ENCODE results near the gene PALLD.
"Not testable (repeated sequence)": the region's sequence is repeated elsewhere in the genome, so short reads cannot be mapped to it uniquely, and the experiment has no call there.

PALLD gene

GRCh38 chr4:168776382-168776781 is 279.5 kb downstream of the PALLD start:
- in situ Hi-C loops (cut with MboI; ENCODE audit: low sequenced_read_pairs) = no loop called here

- in situ Hi-C loops (cut with MboI; ENCODE audit: low sequenced_read_pairs) = no loop called here
These were observed 280.6 kb downstream of the PALLD start for GRCh38 chr4:168777277-168777965.

GRCh38 chr4:168781341-168781740 is 284.5 kb downstream of the PALLD start:
- in situ Hi-C loops (cut with MboI; ENCODE audit: low sequenced_read_pairs) = no loop called here

- in situ Hi-C loops (cut with MboI; ENCODE audit: low sequenced_read_pairs) = no loop called here
These were observed 285.1 kb downstream of the PALLD start for GRCh38 chr4:168781926-168782325.

- in situ Hi-C loops (cut with MboI; ENCODE audit: low sequenced_read_pairs) = no loop called here
These were observed 285.6 kb downstream of the PALLD start for GRCh38 chr4:168782439-168782838.

DNA sequence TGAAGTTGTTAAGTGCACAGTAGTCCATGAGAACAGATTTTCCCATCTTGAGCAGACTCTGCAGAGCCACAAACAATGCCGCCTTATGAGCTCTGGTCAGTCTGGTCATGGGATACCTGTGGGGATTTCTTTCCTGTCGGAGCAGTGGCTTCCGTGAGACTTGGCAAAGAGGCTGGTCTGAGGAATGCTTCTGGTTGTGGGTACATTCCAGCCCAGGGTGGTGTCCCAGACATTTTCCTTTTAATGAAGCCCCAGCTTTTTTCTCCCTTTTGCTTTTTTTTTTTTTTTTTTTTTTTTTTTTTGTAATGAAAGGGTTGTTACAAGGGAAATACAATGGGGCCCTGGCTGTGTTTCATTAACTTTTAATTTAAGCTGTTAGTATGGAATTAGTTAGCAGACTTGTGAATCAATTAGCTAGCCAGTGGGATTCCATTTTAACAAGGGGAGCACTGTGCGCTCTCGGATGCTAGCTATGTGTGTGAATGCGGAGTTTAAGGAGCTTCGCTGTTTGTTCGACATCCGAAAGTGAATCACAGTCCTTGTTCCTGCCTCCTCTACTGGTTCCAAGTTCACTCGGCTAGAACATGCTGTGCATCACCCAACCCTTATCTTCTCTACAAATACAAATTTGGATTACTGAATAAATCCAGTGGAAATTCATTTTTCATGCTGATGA is 288.1 kb downstream of the PALLD start:
- in situ Hi-C loops (cut with MboI; ENCODE audit: low sequenced_read_pairs) = no loop called here

DNA sequence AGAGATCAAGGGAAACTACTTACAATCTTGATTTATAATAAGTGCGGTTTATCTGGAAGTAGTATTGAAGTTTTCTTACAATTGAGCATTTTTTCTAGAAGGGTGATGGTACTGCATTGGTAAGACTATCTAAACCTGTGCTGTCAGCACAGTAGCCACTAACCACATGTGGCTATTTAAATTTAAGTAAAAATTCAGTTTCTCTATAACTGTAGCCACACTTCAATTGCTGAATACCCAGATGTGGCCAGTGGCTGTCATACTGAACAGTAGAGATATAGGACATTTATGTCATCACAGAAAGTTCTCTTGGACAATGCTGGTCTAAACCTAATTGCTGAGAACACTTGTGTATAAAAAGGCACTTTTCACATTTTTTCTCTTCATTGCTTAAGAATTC is 290.5 kb downstream of the PALLD start:
- in situ Hi-C loops (cut with MboI; ENCODE audit: low sequenced_read_pairs) = no loop called here

DNA sequence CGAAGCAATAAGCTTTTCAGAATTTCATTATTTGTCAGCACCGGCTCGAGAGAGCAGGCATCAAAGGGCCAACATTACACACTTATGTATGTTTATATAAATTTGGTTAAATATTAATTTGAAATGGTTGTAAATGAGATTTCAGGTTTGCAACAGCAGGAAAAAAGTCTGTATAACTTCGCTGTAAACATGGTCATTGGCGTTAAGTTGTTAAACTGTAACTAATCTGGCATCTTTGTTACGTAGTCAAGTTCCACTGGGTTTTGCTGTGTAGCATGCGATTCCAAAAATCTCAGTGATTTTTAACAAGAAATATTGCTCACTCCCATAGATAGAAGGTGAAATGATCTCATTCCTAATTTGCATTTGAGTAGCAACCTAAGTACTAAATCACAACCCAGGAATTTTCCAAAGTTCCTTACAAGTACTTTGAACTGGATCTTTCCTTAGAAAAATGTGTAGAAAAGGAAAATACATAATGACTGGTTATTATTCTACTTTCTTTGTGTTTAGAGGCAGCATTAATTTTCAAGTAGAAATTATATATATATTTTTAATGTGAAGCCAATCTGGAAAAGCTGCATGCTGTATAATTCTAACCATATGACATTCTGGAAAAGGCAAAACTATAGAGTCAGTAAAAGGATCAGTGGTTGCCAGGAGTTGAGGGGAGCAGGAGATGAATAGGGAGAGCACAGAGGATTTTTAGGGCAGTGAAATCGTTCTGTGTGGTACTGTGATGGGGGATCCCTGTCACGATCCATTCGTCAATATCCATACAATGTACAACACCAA is 291.1 kb downstream of the PALLD start:
- in situ Hi-C loops (cut with MboI; ENCODE audit: low sequenced_read_pairs) = no loop called here

DNA sequence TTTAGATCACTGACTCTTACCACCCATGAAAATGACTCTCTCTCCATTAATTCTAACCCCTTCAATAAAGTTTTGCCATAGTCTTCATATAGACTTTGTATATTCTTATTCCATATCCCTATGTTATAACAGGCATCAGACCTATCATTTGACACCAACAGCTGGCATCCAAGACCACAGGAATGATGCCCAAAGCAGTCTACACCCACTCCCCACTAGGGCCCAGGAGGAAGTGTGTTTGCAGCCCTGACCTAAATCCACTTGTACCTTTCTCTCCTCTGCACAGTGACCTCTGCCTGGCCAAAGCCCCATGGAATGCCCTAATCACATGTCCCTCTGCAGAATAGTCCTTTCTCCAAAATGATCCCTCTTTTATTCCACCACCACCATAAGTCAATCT is 294.0 kb downstream of the PALLD start:
- in situ Hi-C loops (cut with MboI; ENCODE audit: low sequenced_read_pairs) = no loop called here

GRCh38 chr4:168791376-168791775 is 294.5 kb downstream of the PALLD start:
- in situ Hi-C loops (cut with MboI; ENCODE audit: low sequenced_read_pairs) = no loop called here

GRCh38 chr4:168793542-168793941 is 296.7 kb downstream of the PALLD start:
- in situ Hi-C loops (cut with MboI; ENCODE audit: low sequenced_read_pairs) = no loop called here

DNA sequence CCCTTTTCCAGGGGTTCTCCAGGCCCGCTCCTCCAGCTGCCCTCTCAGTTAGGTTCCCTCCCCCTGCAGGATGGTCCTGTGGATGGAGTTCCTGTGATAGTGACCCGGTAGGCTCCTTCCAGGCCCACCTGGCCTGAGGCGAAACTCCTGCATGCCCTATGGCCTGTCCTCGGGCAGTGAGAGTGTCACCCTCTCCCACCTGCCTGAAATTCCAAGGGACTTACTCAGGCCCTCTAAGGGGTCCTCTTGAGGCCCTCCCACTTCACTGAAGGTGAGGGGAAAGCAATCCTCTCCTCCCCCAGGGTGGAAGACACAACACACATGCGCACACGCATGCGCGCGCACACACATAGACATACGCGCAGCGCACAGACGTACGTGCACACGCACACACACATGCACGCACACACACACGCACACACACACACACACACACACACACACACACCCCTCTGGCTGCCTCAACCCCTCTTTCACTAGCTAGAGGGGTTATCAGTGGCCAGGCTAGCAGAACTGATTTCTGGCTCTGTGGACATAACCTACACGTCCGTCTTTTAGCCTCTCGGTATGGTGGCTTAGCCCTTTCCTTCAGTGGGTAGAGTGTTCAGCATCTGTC is 297.3 kb downstream of the PALLD start:
- in situ Hi-C loops (cut with MboI; ENCODE audit: low sequenced_read_pairs) = no loop called here

- in situ Hi-C loops (cut with MboI; ENCODE audit: low sequenced_read_pairs) = no loop called here
These were observed 298.0 kb downstream of the PALLD start for GRCh38 chr4:168794881-168795280.

DNA sequence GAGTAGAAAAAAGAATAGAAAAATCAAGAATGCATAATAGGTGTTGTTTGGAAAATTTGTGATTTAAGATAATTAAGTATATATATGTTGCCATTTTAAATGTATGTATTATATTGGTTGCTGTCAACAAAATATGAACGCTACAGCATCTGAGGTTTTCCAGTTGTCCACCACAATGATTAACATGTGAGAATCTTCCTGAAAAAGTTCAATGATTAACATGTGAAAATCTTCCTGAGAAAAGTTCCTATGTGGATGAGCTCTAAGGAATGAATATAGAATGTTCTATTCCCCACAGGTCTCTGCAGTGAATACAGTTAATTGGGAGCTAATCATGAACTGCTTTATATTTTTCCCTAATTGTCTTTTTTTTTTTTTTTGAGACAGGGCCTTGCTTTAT is 298.5 kb downstream of the PALLD start:
- in situ Hi-C loops (cut with MboI; ENCODE audit: low sequenced_read_pairs) = no loop called here

- in situ Hi-C loops (cut with MboI; ENCODE audit: low sequenced_read_pairs) = no loop called here
These were observed 299.7 kb downstream of the PALLD start for GRCh38 chr4:168796362-168797106.

DNA sequence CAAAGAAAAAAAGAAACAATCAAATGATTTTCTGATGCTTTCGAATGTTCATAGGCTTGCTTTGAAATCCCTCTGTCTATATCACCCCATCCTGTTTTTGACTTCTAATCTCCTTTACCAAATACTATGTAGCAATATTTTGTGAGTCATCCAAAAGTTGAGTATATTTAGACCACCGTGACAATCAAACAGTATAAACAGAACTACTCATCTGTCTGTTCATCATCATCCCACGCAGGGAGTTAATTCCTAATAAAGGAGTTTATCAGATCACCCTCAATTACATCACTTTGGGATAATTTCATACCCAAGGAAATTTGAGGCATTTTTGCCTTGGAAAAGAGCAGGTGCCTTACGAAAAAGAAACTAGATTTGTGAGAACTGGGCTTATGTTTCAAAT is 300.3 kb downstream of the PALLD start:
- in situ Hi-C loops (cut with MboI; ENCODE audit: low sequenced_read_pairs) = no loop called here

DNA sequence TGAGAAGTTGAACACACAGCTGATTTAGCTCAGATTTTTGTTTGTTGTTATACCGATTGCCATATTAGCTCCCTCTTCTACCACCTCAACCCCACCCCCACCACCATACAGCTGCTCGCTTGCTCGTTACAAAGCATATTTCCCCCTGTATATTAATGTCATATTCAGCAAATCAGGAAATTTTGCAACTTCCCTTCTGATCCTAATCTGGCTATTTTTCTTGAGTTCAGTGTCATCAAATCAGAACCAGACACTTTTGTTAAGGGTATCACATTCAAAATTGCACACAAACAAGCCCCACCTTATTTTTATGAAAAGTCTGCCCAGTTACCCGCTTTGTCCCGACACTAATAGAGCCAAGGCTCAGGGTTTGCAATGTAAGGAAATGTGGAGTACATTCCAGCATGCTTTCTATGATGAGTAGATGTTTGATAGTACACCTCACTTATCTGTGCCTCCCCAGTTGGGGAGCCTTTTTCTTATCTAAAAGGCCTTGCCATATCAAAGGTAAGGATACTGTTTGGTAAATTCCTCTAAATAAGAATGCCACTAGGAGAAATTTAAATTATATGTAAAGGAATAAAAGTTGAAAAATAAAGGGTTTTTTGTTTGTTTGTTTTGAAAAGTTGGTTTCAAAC is 301.0 kb downstream of the PALLD start:
- in situ Hi-C loops (cut with MboI; ENCODE audit: low sequenced_read_pairs) = no loop called here

DNA sequence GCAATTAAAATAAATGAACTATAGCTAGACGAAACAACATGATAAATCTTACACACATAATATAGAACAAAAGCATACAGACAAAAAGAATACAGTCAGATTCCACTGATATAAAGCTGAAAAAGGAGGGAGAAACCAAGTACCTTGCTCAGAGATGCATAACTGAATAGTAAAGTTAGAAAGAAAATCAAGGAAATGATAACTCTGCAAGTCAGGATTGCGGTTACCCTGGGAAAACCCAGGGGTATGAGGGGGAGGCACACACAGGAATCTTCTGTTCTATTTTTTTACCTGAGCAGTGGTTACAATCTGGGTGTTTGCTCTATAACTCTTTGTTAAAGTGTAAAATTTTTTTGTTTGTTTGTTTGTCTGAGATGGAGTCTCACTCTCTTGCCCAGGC is 304.1 kb downstream of the PALLD start:
- in situ Hi-C loops (cut with MboI; ENCODE audit: low sequenced_read_pairs) = no loop called here

- in situ Hi-C loops (cut with MboI; ENCODE audit: low sequenced_read_pairs) = no loop called here
These were observed 305.4 kb downstream of the PALLD start for GRCh38 chr4:168802222-168802621.

DNA sequence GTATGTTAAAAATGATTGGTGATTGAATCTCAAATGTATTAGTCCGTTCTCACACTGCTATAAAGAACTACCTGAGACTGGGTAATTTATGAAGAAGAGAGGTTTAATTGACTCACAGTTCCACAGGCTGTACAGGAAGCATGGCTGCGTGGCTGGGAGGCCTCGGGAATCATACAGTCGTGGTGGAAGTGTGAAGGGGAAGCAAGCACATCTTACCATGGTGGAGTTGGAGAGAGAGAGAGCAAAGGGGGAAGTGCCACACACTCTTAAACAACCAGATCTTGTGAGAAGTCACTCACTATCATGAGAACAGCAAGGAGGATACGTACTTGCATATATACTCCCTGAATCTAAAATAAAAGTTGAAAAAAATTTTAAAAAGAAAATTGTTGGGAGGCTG is 306.2 kb downstream of the PALLD start:
- in situ Hi-C loops (cut with MboI; ENCODE audit: low sequenced_read_pairs) = not testable (repeated sequence)

Data from hTERT RPE-1 (cell line).